AG04450 (cell line): Measurements from ENCODE around the gene THAP9. TPM values are rescaled to one million over a fixed set of nuclear protein-coding genes. Genes with fewer than 3 reads are reported as not detected.

Experiments
- CTCF ChIA-PET: fragments of 300-600, 350-600 bp; formaldehyde crosslinking; extraction: SDS; loops from one replicate; lab custom pipeline; 2022; ENCODE audit warnings: antibody characterized with exemption, inconsistent platforms; lab: Charles Lee
- POLR2A ChIA-PET: fragments of 350-600 bp; formaldehyde crosslinking; extraction: SDS; loops from one replicate; lab custom pipeline; 2021; ENCODE audit warnings: antibody characterized with exemption, inconsistent platforms; lab: Yijun Ruan, JAX
- DNase-seq: peaks from one replicate; pipeline ENCODE4 v3.0.0-alpha.2; 2011; ENCODE audit warnings: low read depth, low spot score
- H3K27ac ChIP-seq: one replicate; pipeline ENCODE4 v1.5.1; 2012; ENCODE audit warnings: low read depth, low read length, control low read depth
- H3K27me3 ChIP-seq: one replicate; pipeline ENCODE4 v1.6.0; 2012; ENCODE audit warnings: low read length; ENCODE audit not compliant: control insufficient read depth, insufficient read depth
- H3K4me3 ChIP-seq: 2 replicates; pipeline ENCODE4 v1.5.1; 2011; ENCODE audit warnings: mild to moderate bottlenecking, low read depth, low read length, control low read depth
- H3K9me3 ChIP-seq: 2 replicates; pipeline ENCODE4 v1.5.1; 2012; ENCODE audit warnings: low read length; ENCODE audit not compliant: control insufficient read depth, insufficient read depth
- polyA plus RNA-seq: library from polyadenylated mRNA; depleted of rRNA; stranded (reverse); fragments of >200 nt; gene quantifications from 2 replicates; pipeline ENCODE4 v1.2.3, GENCODE V29; 2011
- TF ChIP-seq, protein P1 (sequence below): IDR thresholded peaks from 2 replicates; pipeline ENCODE4 v1.5.1; 2011; ENCODE audit warnings: low read depth, low read length, control low read depth, inconsistent platforms

THAP9 gene
- polyA plus RNA-seq, 1 experiment, result 3.2 TPM

- POLR2A ChIA-PET, result no interaction called here
- TF ChIP-seq, protein P1, sequence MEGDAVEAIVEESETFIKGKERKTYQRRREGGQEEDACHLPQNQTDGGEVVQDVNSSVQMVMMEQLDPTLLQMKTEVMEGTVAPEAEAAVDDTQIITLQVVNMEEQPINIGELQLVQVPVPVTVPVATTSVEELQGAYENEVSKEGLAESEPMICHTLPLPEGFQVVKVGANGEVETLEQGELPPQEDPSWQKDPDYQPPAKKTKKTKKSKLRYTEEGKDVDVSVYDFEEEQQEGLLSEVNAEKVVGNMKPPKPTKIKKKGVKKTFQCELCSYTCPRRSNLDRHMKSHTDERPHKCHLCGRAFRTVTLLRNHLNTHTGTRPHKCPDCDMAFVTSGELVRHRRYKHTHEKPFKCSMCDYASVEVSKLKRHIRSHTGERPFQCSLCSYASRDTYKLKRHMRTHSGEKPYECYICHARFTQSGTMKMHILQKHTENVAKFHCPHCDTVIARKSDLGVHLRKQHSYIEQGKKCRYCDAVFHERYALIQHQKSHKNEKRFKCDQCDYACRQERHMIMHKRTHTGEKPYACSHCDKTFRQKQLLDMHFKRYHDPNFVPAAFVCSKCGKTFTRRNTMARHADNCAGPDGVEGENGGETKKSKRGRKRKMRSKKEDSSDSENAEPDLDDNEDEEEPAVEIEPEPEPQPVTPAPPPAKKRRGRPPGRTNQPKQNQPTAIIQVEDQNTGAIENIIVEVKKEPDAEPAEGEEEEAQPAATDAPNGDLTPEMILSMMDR, result peak; percentile 3; the same call in 1 of the 2 replicates
- Histone ChIP-seq H3K27ac (peak within 1 kb of the TSS; percentile 99), H3K4me3 (peak within 1 kb of the TSS; percentile 90), H3K27me3 (no peaks in the 10 kb centered on the region), H3K9me3 (peaks cover 2% of the 10 kb centered on the region; the same call in 1 of the 2 replicates)
- CTCF ChIA-PET, result interaction anchor here (0.5 to 1.0 kb wide), 2 partner anchors 144 to 370 kb away, joined by 3 to 5 read pairs; partner anchors contain the start of gene COPS4
- peak; percentile 85 for DNase-seq
These were observed 9.4 kb upstream of the THAP9 start, which contains the start of gene SEC31A for GRCh38 chr4:82890901-82891706. TSS of gene SEC31A (minus strand) at chr4:82891153. CDS start at chr4:82881936, 9,217 bp downstream.

GRCh38 chr4:82891707-82892466 lies 8.6 kb upstream of the THAP9 start:
- no peak for DNase-seq
- ChIA-PET CTCF (interaction anchor here (1.0 kb wide), 1 partner anchor 143 kb away, joined by 5 read pairs; the partner anchor contains the start of gene COPS4), POLR2A (no interaction called here)
- peaks cover 2% of the 10 kb centered on the region; the same call in 1 of the 2 replicates for H3K9me3 ChIP-seq
- no peaks in the 10 kb centered on the region for H3K27me3 ChIP-seq
- H3K27ac ChIP-seq, result peak overlapping the region; percentile 99
- peak overlapping the region; percentile 90 for H3K4me3 ChIP-seq
- TF ChIP-seq, protein P1, result no peak

- TF ChIP-seq, protein P1, result no peak
- H3K4me3 ChIP-seq, result no peak overlapping the region
- H3K27me3 ChIP-seq, result no peaks in the 10 kb centered on the region
- no peak for DNase-seq
- peaks cover 2% of the 10 kb centered on the region; the same call in 1 of the 2 replicates for H3K9me3 ChIP-seq
- H3K27ac ChIP-seq, result no peak overlapping the region
- ChIA-PET CTCF (interaction anchor here (1.0 to 1.6 kb wide), 2 partner anchors 143 kb away, joined by 3 to 5 read pairs; partner anchors contain the start of gene COPS4), POLR2A (no interaction called here)
These were observed 8.1 kb upstream of the THAP9 start for GRCh38 chr4:82892467-82892802.

- DNase-seq, result no peak
- H3K27me3 ChIP-seq, result no peaks in the 10 kb centered on the region
- POLR2A ChIA-PET, result interaction anchor here (0.8 kb wide), 1 partner anchor 465 kb away, joined by 3 read pairs; no protein-coding TSS in a partner anchor
- CTCF ChIA-PET, result interaction anchor here (1.6 kb wide), 1 partner anchor 141 kb away, joined by 3 read pairs; the partner anchor contains the start of gene COPS4
- TF ChIP-seq, protein P1, result no peak
- H3K9me3 ChIP-seq, result no peaks in the 10 kb centered on the region; the same call in 1 of the 2 replicates
- no peak overlapping the region for H3K27ac ChIP-seq
- H3K4me3 ChIP-seq, result no peak overlapping the region
These were observed 6.6 kb upstream of the THAP9 start for GRCh38 chr4:82893942-82894341.
